DMS 273 (cell line): ENCODE data around the gene HSPH1.

Experiments used
- DNase-seq: peaks from one replicate; lab custom pipeline; 2025; ENCODE audit not compliant: unreplicated experiment; lab: John Stamatoyannopoulos, UW

Gene HSPH1

GRCh38 chr13:31133621-31134020 is 28.1 kb downstream of the HSPH1 start:
- no peak for DNase-seq

GRCh38 chr13:31131470-31131961 is 30.2 kb downstream of the HSPH1 start:
- DNase-seq: no peak

GRCh38 chr13:31129419-31129818 is 32.3 kb downstream of the HSPH1 start:
- no peak for DNase-seq

GRCh38 chr13:31124204-31124603 is 37.5 kb downstream of the HSPH1 start:
- no peak for DNase-seq

GRCh38 chr13:31122544-31123260 is 39.0 kb downstream of the HSPH1 start:
- DNase-seq: no peak

- DNase-seq: no peak
Measured at GRCh38 chr13:31122143-31122542, 39.6 kb downstream of the HSPH1 start.

GRCh38 chr13:31121379-31122140 is 40.1 kb downstream of the HSPH1 start:
- no peak for DNase-seq

GRCh38 chr13:31119966-31120700 is 41.6 kb downstream of the HSPH1 start:
- no peak for DNase-seq

- DNase-seq: no peak
Measured at GRCh38 chr13:31119526-31119925, 42.2 kb downstream of the HSPH1 start.

GRCh38 chr13:31116224-31116623 is 45.5 kb downstream of the HSPH1 start:
- DNase-seq: no peak

- DNase-seq: no peak
Measured at GRCh38 chr13:31115616-31116015, 46.1 kb downstream of the HSPH1 start.

- DNase-seq: no peak
Measured at GRCh38 chr13:31114641-31115040, 47.1 kb downstream of the HSPH1 start.

GRCh38 chr13:31111136-31111535 is 50.6 kb downstream of the HSPH1 start:
- DNase-seq: no peak

GRCh38 chr13:31110617-31111016 is 51.1 kb downstream of the HSPH1 start:
- DNase-seq: no peak

- DNase-seq: no peak
Measured at GRCh38 chr13:31110169-31110568, 51.5 kb downstream of the HSPH1 start.

- no peak for DNase-seq
Measured at GRCh38 chr13:31107109-31107508, 54.6 kb downstream of the HSPH1 start.

GRCh38 chr13:31105856-31106255 is 55.8 kb downstream of the HSPH1 start:
- no peak for DNase-seq

GRCh38 chr13:31105020-31105795 is 56.5 kb downstream of the HSPH1 start:
- DNase-seq: peak; percentile 1

- no peak for DNase-seq
Measured at GRCh38 chr13:31102905-31103304, 58.8 kb downstream of the HSPH1 start.

GRCh38 chr13:31101472-31102170 is 60.1 kb downstream of the HSPH1 start:
- DNase-seq: no peak
